ENCODE results near the gene GTF2IRD1. TPM values are rescaled to one million over a fixed set of nuclear protein-coding genes. Genes with fewer than 3 reads are reported as not detected.

The GTF2IRD1 gene
- total and polyA plus RNA-seq, 9 donors: 12.5 to 44.3 (median 40.7) TPM

DNA sequence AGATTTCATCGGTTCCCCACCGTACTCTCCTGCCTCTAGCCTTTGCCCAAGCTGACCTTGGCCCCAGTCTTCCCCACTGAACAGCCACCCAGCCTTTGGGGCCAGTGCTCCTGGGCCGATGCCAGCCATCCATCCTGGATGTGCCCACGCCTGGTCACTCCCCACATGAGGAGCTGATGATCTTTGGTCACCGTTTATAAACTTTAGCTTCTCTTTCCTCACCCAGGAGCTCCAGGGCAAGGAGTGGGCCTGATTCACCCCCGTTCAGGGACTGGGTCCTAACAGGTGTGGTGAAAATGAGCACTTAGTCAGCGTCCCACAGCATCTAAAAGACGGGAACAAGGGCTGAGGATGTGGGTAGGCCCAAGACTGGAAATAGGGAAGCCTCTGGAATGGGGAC is 22.9 kb downstream of the GTF2IRD1 start:
- no peak for DNase-seq
- 81% methylated on average over 7 of the region's 8 CpGs for WGBS (ENCODE audit: insufficient coverage)
- Histone ChIP-seq H3K4me3 (ENCODE audit: low read length) (no peak overlapping the region), H3K27ac (ENCODE audit: low read length) (peak overlapping the region; percentile 29), H3K27me3 (ENCODE audit: control insufficient read depth, insufficient read depth, low read length) (no peaks in the 10 kb centered on the region), H3K9me3 (replicated peaks; ENCODE audit: control insufficient read depth, low read depth, low read length) (no peaks in the 10 kb centered on the region), H3K36me3 (ENCODE audit: control insufficient read depth, insufficient read depth, low read length) (peaks cover 4% of the 10 kb centered on the region), H3K4me1 (ENCODE audit: control insufficient read depth, insufficient read depth, low read length) (peaks cover 62% of the 10 kb centered on the region)

DNA sequence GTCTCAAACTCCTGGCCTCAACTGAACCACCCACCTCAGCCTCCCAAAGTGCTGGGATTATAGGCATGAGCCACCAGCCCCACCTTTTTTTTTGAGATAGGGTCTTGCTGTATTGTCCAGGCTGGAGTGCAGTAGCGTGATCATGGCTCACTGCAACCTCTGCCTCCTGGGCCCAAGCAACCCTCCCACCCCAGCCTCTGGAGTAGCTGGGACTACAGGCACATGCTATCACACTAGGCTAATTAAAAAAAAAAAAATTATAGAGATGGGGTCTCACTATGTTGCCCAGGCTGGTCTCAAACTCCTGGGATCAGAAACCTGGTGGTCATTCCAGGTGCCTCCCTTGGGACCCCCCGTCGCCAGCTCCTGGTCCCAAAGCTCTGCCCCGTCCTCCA is 25.0 kb downstream of the GTF2IRD1 start:
- H3K4me1 ChIP-seq (ENCODE audit: control insufficient read depth, insufficient read depth, low read length): peaks cover 75% of the 10 kb centered on the region
- H3K4me3 ChIP-seq (ENCODE audit: low read length): no peak overlapping the region
- H3K27me3 ChIP-seq (ENCODE audit: control insufficient read depth, insufficient read depth, low read length): no peaks in the 10 kb centered on the region
- WGBS (ENCODE audit: insufficient coverage): 71% methylated on average over 3 of the region's 4 CpGs
- DNase-seq: no peak
- H3K36me3 ChIP-seq (ENCODE audit: control insufficient read depth, insufficient read depth, low read length): no peaks in the 10 kb centered on the region
- peak overlapping the region; percentile 96 for H3K27ac ChIP-seq (ENCODE audit: low read length)
- H3K9me3 ChIP-seq (replicated peaks; ENCODE audit: control insufficient read depth, low read depth, low read length): no peaks in the 10 kb centered on the region

DNA sequence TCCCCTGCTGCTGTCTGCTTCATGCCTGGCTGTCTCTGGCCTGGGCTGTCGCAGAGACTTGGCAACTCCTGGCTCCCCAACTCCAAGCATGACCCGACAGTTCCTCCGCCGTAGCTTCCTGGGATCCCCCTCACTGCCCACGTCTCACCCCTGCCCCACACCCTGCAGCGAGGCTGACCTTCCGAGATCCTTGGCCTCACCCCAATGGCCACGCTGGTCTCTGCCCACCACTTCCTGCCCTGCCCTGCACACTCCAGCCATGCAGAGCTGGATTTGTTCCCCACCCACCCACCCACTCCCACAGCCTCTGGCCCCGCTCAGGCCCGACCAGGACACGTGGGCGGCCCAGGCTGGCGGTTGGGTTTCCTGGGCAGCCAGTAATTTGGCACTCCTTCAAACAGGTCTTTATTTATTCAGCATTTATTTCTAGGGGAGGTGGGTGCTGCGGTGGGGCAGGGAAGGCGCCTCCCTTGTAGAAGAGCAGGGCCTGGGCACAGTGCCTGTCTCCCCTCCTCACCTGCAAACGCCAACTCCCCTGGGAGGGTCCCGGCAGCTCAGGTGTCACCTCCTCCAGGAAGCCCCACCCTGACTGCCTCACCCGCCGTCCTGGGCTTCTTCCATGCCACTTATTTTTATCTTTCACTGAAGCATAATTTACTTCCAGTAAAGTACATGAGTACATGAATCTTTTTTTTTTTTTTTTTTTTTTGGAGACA is 25.5 kb downstream of the GTF2IRD1 start:
- peaks cover 79% of the 10 kb centered on the region for H3K4me1 ChIP-seq (ENCODE audit: control insufficient read depth, insufficient read depth, low read length)

DNA sequence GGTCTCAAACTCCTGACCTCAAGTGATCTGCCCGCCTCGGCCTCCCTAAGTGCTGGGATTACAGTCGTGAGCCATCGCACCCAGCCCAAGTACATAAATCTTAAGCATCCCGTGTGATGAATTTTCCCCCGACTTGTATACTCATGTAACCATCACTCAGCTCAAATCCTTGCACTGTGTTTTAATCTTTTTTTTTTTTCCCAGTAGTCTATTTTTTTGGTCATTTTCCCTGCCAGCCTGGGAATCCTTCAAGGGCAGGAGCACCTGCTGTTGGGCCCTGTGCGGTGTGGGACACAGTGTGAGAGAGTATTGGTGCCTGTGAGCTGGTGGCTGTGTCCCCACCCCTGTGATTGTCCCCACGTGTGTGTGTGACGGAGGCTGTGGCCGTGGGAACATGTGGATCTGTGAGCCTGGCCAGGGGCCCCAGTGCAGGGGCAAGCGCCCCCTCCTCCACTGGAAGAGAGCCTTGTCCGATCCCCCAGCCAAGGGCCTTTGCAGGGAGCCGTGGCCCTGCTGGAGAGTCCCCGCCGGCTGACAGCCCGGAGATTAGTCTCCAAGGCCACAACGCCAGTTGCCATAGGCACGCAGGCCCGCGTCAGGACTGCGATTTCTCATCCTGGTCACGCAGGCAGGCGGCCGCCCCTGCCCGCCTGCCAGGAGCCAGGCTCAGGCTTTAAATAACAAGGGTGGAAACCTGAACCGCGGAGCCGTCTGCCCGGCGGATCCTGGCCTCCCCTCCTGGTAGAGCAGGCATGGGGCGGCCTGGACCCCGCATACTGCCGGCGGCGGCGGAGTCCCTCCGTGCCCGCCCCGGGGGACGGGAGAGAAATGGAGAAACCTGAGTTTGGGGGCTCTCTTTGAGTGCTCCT is 26.5 kb downstream of the GTF2IRD1 start:
- peak; percentile 90 for DNase-seq
- 11% methylated on average over 39 of the region's 40 CpGs for WGBS (ENCODE audit: insufficient coverage)
- peak overlapping the region; percentile 27 for H3K4me3 ChIP-seq (ENCODE audit: low read length)
- H3K27me3 ChIP-seq (ENCODE audit: control insufficient read depth, insufficient read depth, low read length): no peaks in the 10 kb centered on the region
- H3K4me1 ChIP-seq (ENCODE audit: control insufficient read depth, insufficient read depth, low read length): peaks cover 81% of the 10 kb centered on the region
- H3K27ac ChIP-seq (ENCODE audit: low read length): peak overlapping the region; percentile 96
- no peaks in the 10 kb centered on the region for H3K9me3 ChIP-seq (replicated peaks; ENCODE audit: control insufficient read depth, low read depth, low read length)
- H3K36me3 ChIP-seq (ENCODE audit: control insufficient read depth, insufficient read depth, low read length): no peaks in the 10 kb centered on the region

More for the DNA sequence above, 25.5 kb downstream of the GTF2IRD1 start:
- H3K27ac ChIP-seq (ENCODE audit: low read length): peak overlapping the region; percentile 96
- H3K27me3 ChIP-seq (ENCODE audit: control insufficient read depth, insufficient read depth, low read length): no peaks in the 10 kb centered on the region
- H3K9me3 ChIP-seq (replicated peaks; ENCODE audit: control insufficient read depth, low read depth, low read length): no peaks in the 10 kb centered on the region
- WGBS (ENCODE audit: insufficient coverage): 60% methylated on average over 9 of the region's 19 CpGs
- H3K36me3 ChIP-seq (ENCODE audit: control insufficient read depth, insufficient read depth, low read length): no peaks in the 10 kb centered on the region
- H3K4me3 ChIP-seq (ENCODE audit: low read length): no peak overlapping the region
- no peak for DNase-seq

DNA sequence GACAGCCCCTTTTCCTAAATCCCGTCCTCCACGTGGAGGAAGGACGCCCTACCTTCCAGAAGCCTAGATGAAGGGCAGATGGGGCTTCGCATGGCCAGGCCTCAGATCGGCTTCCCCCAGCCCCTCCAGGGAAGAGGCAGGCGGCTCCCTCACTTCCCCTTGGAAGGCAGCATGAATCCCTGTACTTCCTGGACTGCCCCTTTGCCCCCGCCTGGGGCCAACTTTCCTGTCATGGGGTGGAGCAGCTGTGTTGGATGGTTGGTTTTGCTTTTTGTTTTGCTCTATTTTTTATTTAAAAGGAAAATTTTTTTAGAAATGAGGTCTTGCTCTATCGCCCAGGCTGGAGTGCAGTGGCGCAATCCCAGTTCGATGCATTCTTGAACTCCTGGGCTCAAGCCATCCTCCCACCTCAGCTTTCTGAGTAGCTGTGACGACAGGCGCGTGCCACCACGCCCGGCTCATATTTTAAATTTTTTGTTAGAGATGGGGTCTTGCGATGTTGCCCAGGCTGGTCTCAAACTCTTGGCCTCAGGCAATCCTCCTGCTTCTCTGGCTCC is 27.2 kb downstream of the GTF2IRD1 start:
- Histone ChIP-seq H3K36me3 (ENCODE audit: control insufficient read depth, insufficient read depth, low read length) (no peaks in the 10 kb centered on the region), H3K9me3 (replicated peaks; ENCODE audit: control insufficient read depth, low read depth, low read length) (no peaks in the 10 kb centered on the region), H3K4me3 (ENCODE audit: low read length) (peak overlapping the region; percentile 27), H3K27ac (ENCODE audit: low read length) (peak overlapping the region; percentile 96), H3K4me1 (ENCODE audit: control insufficient read depth, insufficient read depth, low read length) (peaks cover 81% of the 10 kb centered on the region), H3K27me3 (ENCODE audit: control insufficient read depth, insufficient read depth, low read length) (no peaks in the 10 kb centered on the region)
- DNase-seq: peak; percentile 63
- 21% methylated on average over 3 of the region's 16 CpGs for WGBS (ENCODE audit: insufficient coverage)

DNA sequence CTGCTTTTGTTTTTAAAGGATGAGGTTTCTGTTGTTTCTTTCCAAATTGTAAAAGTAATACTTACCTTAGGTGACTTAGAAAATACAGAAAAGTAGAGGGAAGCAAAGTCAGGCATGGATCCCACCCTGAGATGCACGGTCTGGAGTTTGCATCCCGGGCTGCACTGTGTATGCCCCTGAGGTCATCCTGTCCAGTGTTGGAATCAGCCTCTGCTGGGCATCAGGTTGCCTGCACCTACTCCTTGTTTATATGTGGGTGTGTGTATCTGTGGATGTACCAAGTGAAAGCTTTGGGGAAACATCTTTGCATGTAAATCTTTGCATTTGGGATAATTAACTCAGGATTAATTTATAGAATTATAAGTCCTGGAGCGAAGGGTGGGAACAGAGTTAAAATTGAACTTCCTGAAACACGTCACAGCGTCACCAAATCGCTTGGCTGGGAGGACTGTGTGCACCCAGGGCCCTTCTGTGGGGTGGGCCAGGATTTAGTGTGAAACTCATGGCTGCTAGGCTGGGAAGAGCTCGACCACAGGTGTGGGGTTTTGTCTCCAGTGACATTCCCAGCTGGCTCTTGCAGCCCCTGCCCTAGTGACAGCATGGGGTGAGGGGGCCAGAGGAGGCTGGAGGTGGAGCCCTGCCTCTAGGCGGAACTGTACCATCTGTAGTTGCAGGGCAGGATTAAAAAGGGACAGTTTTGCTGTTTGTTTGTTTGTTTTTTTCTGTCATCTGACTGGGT is 27.9 kb downstream of the GTF2IRD1 start:
- Histone ChIP-seq H3K27ac (ENCODE audit: low read length) (peak overlapping the region; percentile 96), H3K36me3 (ENCODE audit: control insufficient read depth, insufficient read depth, low read length) (no peaks in the 10 kb centered on the region)

DNA sequence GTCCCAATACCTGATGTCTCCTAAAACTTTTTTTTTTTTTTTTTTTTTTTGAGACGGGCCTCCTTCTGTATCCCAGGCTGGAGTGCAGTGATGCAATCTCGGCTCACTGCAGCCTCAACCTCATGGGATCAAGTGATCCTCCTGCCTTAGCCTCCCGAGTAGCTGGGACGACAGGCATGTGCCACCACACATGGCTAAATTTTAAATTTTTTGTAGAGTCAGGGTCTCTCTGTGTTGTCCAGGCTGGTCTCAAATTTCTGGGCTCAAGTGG is 28.4 kb downstream of the GTF2IRD1 start:
- WGBS (ENCODE audit: insufficient coverage): 100% methylated on average over 1 of the region's 4 CpGs
- peak overlapping the region; percentile 96 for H3K27ac ChIP-seq (ENCODE audit: low read length)

More for the DNA sequence above, 27.9 kb downstream of the GTF2IRD1 start:
- WGBS (ENCODE audit: insufficient coverage): 44% methylated on average over 5 of the region's 8 CpGs
- Histone ChIP-seq H3K4me1 (ENCODE audit: control insufficient read depth, insufficient read depth, low read length) (peaks cover 85% of the 10 kb centered on the region), H3K9me3 (replicated peaks; ENCODE audit: control insufficient read depth, low read depth, low read length) (no peaks in the 10 kb centered on the region), H3K4me3 (ENCODE audit: low read length) (no peak overlapping the region), H3K27me3 (ENCODE audit: control insufficient read depth, insufficient read depth, low read length) (no peaks in the 10 kb centered on the region)
- no peak for DNase-seq

DNA sequence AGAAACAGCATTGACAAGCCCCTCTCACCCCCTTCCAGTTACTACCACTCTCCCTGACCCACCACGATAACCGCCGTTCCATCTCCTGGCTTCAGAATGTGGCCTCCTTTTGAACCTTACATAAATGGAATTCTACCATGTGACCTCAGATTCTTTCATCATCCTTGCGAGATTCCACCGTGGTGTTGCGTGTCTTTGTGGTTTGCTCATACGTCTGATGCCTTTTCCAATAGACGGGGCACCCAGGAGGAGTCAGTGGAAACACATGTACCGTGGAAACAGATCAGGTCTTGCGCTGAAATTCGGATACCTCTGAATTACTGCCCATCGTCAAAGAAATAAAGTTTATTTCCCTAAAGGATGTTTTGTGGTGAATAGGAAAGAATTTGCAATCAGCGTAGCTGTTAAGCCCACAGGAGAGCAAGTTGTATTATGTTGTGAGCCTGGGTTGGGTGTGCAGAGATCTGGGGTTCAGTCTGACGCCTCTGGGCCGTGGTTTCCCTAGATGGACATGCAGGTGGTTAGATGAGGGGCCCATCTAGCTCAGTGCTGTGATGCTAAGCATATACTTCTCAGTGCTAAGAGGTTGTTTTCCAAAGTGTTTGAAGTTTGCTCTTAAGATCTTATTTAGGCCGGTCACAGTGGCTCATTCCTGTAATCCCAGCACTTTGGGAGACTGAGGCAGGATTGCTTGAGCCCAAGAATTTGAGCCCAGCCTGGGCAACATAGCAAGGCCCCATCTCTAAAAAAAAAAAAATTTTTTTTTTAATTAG is 29.1 kb downstream of the GTF2IRD1 start:
- H3K27me3 ChIP-seq (ENCODE audit: control insufficient read depth, insufficient read depth, low read length): no peaks in the 10 kb centered on the region
- no peaks in the 10 kb centered on the region for H3K36me3 ChIP-seq (ENCODE audit: control insufficient read depth, insufficient read depth, low read length)
- DNase-seq: peak; percentile 48
- no peak overlapping the region for H3K4me3 ChIP-seq (ENCODE audit: low read length)
- no peaks in the 10 kb centered on the region for H3K9me3 ChIP-seq (replicated peaks; ENCODE audit: control insufficient read depth, low read depth, low read length)
- peak overlapping the region; percentile 96 for H3K27ac ChIP-seq (ENCODE audit: low read length)
- H3K4me1 ChIP-seq (ENCODE audit: control insufficient read depth, insufficient read depth, low read length): peaks cover 79% of the 10 kb centered on the region
- 61% methylated on average over 13 of the region's 16 CpGs for WGBS (ENCODE audit: insufficient coverage)

More for the DNA sequence above, 28.4 kb downstream of the GTF2IRD1 start:
- no peaks in the 10 kb centered on the region for H3K9me3 ChIP-seq (replicated peaks; ENCODE audit: control insufficient read depth, low read depth, low read length)
- H3K4me3 ChIP-seq (ENCODE audit: low read length): no peak overlapping the region
- H3K4me1 ChIP-seq (ENCODE audit: control insufficient read depth, insufficient read depth, low read length): peaks cover 85% of the 10 kb centered on the region
- H3K36me3 ChIP-seq (ENCODE audit: control insufficient read depth, insufficient read depth, low read length): no peaks in the 10 kb centered on the region
- DNase-seq: no peak
- no peaks in the 10 kb centered on the region for H3K27me3 ChIP-seq (ENCODE audit: control insufficient read depth, insufficient read depth, low read length)

DNA sequence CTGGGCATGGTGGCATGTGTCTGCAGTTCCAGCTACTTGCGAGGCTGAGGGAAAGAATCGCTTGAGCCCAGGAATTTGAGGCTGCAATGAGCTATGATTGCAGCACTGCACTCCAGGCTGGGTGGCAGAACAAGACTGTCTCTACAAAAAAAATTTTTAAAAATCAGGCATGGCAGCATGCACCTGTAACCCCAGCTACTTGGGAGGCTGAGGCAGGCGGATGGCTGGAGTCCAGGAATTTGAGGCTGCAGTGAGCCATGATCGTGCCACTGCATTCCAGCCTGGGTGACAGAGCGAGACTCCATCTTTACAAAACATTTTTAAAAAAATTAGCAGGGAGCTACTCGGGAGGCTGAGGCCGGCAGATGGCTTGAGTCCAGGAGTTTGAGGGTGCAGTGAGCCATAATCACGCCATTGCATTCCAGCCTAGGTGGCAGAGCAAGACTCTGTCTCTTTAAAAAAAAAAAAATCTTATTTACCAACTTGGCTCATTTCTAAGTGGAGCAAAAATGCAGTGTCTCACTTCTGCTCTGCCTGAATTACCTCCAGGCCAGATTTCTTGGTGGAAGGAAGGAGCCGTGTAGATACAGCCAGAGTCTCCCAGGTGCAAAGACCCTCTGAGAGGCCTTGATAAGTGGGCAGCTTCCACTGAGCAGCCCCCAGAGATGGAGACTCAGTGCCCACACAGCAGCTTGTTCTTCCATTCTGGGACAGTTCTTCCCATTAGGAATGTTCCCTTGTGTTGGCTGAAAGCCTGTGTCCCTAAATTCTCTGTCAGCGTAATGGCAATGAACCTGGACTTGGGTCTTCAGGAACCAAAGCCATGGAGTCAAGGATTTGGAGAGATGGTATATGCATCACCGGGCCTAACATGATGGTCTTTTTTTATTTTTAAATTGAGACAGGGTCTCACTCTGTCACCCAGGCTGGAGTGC is 30.0 kb downstream of the GTF2IRD1 start:
- no peak for DNase-seq
- H3K27ac ChIP-seq (ENCODE audit: low read length): peak overlapping the region; percentile 31
- 63% methylated on average over 3 of the region's 11 CpGs for WGBS (ENCODE audit: insufficient coverage)
- H3K36me3 ChIP-seq (ENCODE audit: control insufficient read depth, insufficient read depth, low read length): no peaks in the 10 kb centered on the region
- H3K4me1 ChIP-seq (ENCODE audit: control insufficient read depth, insufficient read depth, low read length): peaks cover 70% of the 10 kb centered on the region
- H3K9me3 ChIP-seq (replicated peaks; ENCODE audit: control insufficient read depth, low read depth, low read length): no peaks in the 10 kb centered on the region
- no peak overlapping the region for H3K4me3 ChIP-seq (ENCODE audit: low read length)
- no peaks in the 10 kb centered on the region for H3K27me3 ChIP-seq (ENCODE audit: control insufficient read depth, insufficient read depth, low read length)

Measured in muscle of leg (tissue), 11 donors.